HL-60/S4 (cell line): Measurements from ENCODE around the gene ATRN.
"Not testable (repeated sequence)": the region's sequence is repeated elsewhere in the genome, so short reads cannot be mapped to it uniquely, and the experiment has no call there.

Experiments
- in situ Hi-C: fragments of 300-500 bp; cut with MboI; formaldehyde crosslinking; loops from 2 replicates; pipeline ENCODE4 v1.14.3; 2022; ENCODE audit warnings: low sequenced_read_pairs

The ATRN gene

GRCh38 chr20:3514012-3514642 lies 43.3 kb downstream of the ATRN start:
- in situ Hi-C loops: no loop called here

GRCh38 chr20:3515379-3516170 lies 44.8 kb downstream of the ATRN start:
- in situ Hi-C loops: no loop called here

- in situ Hi-C loops: no loop called here
Observed at GRCh38 chr20:3521852-3522740, 51.3 kb downstream of the ATRN start.

GRCh38 chr20:3524696-3525095 lies 53.9 kb downstream of the ATRN start:
- in situ Hi-C loops: not testable (repeated sequence)

GRCh38 chr20:3532089-3532615 lies 61.3 kb downstream of the ATRN start:
- in situ Hi-C loops: no loop called here

- in situ Hi-C loops: not testable (repeated sequence)
Observed at GRCh38 chr20:3537733-3538132, 66.9 kb downstream of the ATRN start.

- in situ Hi-C loops: no loop called here
Observed at GRCh38 chr20:3539311-3540107, 68.7 kb downstream of the ATRN start.

- in situ Hi-C loops: no loop called here
Observed at GRCh38 chr20:3541887-3542721, 71.3 kb downstream of the ATRN start.

GRCh38 chr20:3543901-3544507 lies 73.2 kb downstream of the ATRN start:
- in situ Hi-C loops: no loop called here

GRCh38 chr20:3545401-3545925 lies 74.6 kb downstream of the ATRN start:
- in situ Hi-C loops: no loop called here

GRCh38 chr20:3547906-3548305 lies 77.1 kb downstream of the ATRN start:
- in situ Hi-C loops: no loop called here

- in situ Hi-C loops: no loop called here
Observed at GRCh38 chr20:3550837-3551236, 80.0 kb downstream of the ATRN start.

- in situ Hi-C loops: no loop called here
Observed at GRCh38 chr20:3551681-3552434, 81.0 kb downstream of the ATRN start.

GRCh38 chr20:3553663-3554062 lies 82.8 kb downstream of the ATRN start:
- in situ Hi-C loops: no loop called here

- in situ Hi-C loops: no loop called here
Observed at GRCh38 chr20:3557237-3557785, 86.5 kb downstream of the ATRN start.

- in situ Hi-C loops: no loop called here
Observed at GRCh38 chr20:3559231-3559630, 88.4 kb downstream of the ATRN start.

GRCh38 chr20:3559637-3560036 lies 88.8 kb downstream of the ATRN start:
- in situ Hi-C loops: no loop called here

- in situ Hi-C loops: no loop called here
Observed at GRCh38 chr20:3560162-3560561, 89.3 kb downstream of the ATRN start.
